Gastroesophageal sphincter (tissue), 3 donors: ENCODE results near the gene COL4A3.

Experiments
- POLR2A ChIP-seq, 2 donors: fragments of 450-650 bp; IDR thresholded peaks; one replicate each; pipeline ENCODE4 v1.6.1; 2017; ENCODE audit warnings: antibody characterized with exemption in 2 of 2, mild to moderate bottlenecking in 2 of 2, moderate library complexity in 1 of 2
- TF ChIP-seq, protein P1 (sequence below), 4 experiments: fragments of 200-600 bp in 2 of 4; fragments of 450-650 bp in 2 of 4; sonication (generic) in 1 of 4; IDR thresholded peaks; one replicate each; pipeline ENCODE4 v1.5.1; 2017 to 2019; ENCODE audit warnings: antibody characterized with exemption in 4 of 4, mild to moderate bottlenecking in 2 of 4, moderate library complexity in 2 of 4

DNA sequence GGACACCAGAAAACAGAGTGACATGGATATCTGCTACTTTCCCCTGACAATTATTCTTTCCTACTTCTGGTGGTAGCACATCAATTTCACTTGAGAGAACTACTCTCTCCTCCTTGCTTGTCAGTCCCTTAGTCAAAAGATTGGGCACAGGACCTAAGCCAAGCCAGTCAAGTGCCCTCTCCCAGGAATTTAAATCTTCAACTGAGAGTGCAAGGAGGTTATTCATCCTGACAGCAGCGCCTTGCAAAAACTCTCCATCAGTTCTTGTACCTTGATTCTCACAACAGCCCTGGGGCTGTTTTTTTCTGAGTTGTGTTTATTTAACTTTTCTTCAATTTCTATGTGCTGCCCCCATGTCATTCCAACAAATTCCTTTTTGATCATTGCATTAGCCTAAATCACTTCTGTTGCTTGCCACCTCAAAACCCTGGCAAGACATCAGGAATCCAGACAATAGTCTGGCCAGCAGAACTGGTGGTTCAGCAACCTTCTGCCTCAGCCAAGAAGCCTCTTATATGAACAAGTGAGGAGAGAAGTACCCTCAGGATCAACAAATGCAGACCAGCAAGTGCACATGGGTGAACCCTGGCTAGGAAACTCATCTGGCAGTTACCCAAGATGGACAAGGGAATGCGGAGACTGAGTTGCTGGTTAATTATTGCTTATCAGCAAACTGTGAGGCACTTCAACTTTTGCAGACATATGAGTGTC, 19.4 kb downstream of the COL4A3 start:
- TF ChIP-seq, protein P1, sequence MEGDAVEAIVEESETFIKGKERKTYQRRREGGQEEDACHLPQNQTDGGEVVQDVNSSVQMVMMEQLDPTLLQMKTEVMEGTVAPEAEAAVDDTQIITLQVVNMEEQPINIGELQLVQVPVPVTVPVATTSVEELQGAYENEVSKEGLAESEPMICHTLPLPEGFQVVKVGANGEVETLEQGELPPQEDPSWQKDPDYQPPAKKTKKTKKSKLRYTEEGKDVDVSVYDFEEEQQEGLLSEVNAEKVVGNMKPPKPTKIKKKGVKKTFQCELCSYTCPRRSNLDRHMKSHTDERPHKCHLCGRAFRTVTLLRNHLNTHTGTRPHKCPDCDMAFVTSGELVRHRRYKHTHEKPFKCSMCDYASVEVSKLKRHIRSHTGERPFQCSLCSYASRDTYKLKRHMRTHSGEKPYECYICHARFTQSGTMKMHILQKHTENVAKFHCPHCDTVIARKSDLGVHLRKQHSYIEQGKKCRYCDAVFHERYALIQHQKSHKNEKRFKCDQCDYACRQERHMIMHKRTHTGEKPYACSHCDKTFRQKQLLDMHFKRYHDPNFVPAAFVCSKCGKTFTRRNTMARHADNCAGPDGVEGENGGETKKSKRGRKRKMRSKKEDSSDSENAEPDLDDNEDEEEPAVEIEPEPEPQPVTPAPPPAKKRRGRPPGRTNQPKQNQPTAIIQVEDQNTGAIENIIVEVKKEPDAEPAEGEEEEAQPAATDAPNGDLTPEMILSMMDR (IDR thresholded peaks at IDR 0.05) = no peak
- no peak for TF ChIP-seq POLR2A (IDR thresholded peaks at IDR 0.05)
